ENCODE results near the gene ACE2. TPM values are rescaled to one million over a fixed set of nuclear protein-coding genes. Genes with fewer than 3 reads are reported as not detected.

ACE2 gene
- polyA plus RNA-seq, 1 donor from 2014 or later: 0.64 TPM

DNA sequence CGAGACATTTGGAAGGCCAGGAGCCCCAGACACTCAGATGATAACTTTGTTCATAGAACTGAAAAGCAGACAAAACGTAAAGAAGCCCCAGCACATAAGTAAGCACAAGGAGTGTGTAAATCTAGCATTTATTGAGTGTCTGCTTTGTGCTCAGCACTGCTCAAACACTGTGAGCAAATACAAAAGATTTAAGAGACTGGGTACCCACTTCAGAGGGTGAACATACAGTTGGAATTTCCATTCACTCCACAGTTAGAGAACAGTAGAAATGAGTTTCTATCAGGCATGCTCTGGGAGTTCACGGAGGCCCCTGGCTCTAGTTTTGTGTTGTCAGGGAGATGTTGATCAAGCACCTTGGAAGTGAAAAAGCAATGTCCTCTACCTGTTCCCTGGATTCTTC, 39.8 kb downstream of the ACE2 start:
- Histone ChIP-seq H3K9me3 (ENCODE audit: low read length) (no peaks in the 10 kb centered on the region), H3K27ac (ENCODE audit: low read length) (no peak overlapping the region), H3K79me2 (replicated peaks; ENCODE audit: insufficient read depth, low read length) (no peaks in the 10 kb centered on the region), H2AFZ (ENCODE audit: low read depth, low read length) (no peak overlapping the region), H3K9ac (ENCODE audit: low read length) (no peak overlapping the region), H3K4me2 (ENCODE audit: low read length) (no peak overlapping the region), H3K4me3 (ENCODE audit: low read length) (no peak overlapping the region), H3K36me3 (ENCODE audit: insufficient read depth, low read length) (no peaks in the 10 kb centered on the region), H3F3A (ENCODE audit: insufficient read depth, low read length, poor library complexity, severe bottlenecking) (no peaks in the 10 kb centered on the region), H3K9me2 (ENCODE audit: insufficient read depth, low read length) (no peaks in the 10 kb centered on the region), H3K27me3 (ENCODE audit: insufficient read depth, low read depth, low read length) (no peaks in the 10 kb centered on the region), H4K20me1 (ENCODE audit: insufficient read depth) (no peaks in the 10 kb centered on the region)
- no peak for TF ChIP-seq EP300 (conservative IDR thresholded peaks at IDR 0.05; ENCODE audit: poor library complexity, severe bottlenecking)
- TF ChIP-seq RAD21 (conservative IDR thresholded peaks at IDR 0.05): no peak
- TF ChIP-seq, protein P1, sequence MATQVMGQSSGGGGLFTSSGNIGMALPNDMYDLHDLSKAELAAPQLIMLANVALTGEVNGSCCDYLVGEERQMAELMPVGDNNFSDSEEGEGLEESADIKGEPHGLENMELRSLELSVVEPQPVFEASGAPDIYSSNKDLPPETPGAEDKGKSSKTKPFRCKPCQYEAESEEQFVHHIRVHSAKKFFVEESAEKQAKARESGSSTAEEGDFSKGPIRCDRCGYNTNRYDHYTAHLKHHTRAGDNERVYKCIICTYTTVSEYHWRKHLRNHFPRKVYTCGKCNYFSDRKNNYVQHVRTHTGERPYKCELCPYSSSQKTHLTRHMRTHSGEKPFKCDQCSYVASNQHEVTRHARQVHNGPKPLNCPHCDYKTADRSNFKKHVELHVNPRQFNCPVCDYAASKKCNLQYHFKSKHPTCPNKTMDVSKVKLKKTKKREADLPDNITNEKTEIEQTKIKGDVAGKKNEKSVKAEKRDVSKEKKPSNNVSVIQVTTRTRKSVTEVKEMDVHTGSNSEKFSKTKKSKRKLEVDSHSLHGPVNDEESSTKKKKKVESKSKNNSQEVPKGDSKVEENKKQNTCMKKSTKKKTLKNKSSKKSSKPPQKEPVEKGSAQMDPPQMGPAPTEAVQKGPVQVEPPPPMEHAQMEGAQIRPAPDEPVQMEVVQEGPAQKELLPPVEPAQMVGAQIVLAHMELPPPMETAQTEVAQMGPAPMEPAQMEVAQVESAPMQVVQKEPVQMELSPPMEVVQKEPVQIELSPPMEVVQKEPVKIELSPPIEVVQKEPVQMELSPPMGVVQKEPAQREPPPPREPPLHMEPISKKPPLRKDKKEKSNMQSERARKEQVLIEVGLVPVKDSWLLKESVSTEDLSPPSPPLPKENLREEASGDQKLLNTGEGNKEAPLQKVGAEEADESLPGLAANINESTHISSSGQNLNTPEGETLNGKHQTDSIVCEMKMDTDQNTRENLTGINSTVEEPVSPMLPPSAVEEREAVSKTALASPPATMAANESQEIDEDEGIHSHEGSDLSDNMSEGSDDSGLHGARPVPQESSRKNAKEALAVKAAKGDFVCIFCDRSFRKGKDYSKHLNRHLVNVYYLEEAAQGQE (IDR thresholded peaks at IDR 0.05; ENCODE audit: borderline replicate concordance): no peak
- TF ChIP-seq TAF1 (IDR thresholded peaks at IDR 0.05; ENCODE audit: low read depth): no peak
- no peak for TF ChIP-seq MXI1 (conservative IDR thresholded peaks at IDR 0.05; ENCODE audit: poor library complexity, severe bottlenecking)
- TF ChIP-seq, protein P2, sequence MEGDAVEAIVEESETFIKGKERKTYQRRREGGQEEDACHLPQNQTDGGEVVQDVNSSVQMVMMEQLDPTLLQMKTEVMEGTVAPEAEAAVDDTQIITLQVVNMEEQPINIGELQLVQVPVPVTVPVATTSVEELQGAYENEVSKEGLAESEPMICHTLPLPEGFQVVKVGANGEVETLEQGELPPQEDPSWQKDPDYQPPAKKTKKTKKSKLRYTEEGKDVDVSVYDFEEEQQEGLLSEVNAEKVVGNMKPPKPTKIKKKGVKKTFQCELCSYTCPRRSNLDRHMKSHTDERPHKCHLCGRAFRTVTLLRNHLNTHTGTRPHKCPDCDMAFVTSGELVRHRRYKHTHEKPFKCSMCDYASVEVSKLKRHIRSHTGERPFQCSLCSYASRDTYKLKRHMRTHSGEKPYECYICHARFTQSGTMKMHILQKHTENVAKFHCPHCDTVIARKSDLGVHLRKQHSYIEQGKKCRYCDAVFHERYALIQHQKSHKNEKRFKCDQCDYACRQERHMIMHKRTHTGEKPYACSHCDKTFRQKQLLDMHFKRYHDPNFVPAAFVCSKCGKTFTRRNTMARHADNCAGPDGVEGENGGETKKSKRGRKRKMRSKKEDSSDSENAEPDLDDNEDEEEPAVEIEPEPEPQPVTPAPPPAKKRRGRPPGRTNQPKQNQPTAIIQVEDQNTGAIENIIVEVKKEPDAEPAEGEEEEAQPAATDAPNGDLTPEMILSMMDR (IDR thresholded peaks at IDR 0.05; ENCODE audit: poor library complexity, severe bottlenecking): no peak
- TF ChIP-seq EZH2 (IDR thresholded peaks at IDR 0.05; ENCODE audit: borderline replicate concordance, insufficient read depth, low read length, poor library complexity, severe bottlenecking): no peak
- no peak for TF ChIP-seq POLR2AphosphoS5 (IDR thresholded peaks at IDR 0.05)
- TF ChIP-seq SMC3 (conservative IDR thresholded peaks at IDR 0.05; ENCODE audit: poor library complexity): no peak

DNA sequence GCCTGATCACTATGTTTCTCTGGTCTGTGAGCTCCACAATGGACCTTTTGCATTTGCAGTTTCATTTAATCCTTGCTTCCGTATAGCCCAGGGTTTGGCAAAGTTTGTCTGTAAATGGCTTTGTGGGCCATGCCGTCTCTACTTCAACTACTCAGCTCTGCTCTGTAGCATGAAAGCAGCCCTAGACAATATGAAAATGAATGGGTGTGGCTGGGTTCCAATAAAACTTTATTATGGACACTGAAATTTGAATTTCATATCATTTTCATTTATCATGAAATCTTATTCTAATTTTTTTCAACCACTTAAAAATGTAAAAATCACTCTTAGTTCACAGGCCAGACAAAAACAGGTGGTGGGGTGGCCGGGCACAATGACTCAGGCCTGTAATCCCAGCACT, 41.5 kb downstream of the ACE2 start:
- Histone ChIP-seq H3K9me2 (ENCODE audit: insufficient read depth, low read length) (no peaks in the 10 kb centered on the region), H3K27me3 (ENCODE audit: insufficient read depth, low read depth, low read length) (no peaks in the 10 kb centered on the region), H2AFZ (ENCODE audit: low read depth, low read length) (no peak overlapping the region), H3K9ac (ENCODE audit: low read length) (no peak overlapping the region), H3K4me2 (ENCODE audit: low read length) (no peak overlapping the region), H3K4me3 (ENCODE audit: low read length) (no peak overlapping the region), H3K79me2 (replicated peaks; ENCODE audit: insufficient read depth, low read length) (no peaks in the 10 kb centered on the region), H3K36me3 (ENCODE audit: insufficient read depth, low read length) (no peaks in the 10 kb centered on the region), H3K9me3 (ENCODE audit: low read length) (no peaks in the 10 kb centered on the region), H3K27ac (ENCODE audit: low read length) (no peak overlapping the region), H3F3A (ENCODE audit: insufficient read depth, low read length, poor library complexity, severe bottlenecking) (no peaks in the 10 kb centered on the region), H4K20me1 (ENCODE audit: insufficient read depth) (no peaks in the 10 kb centered on the region)
- TF ChIP-seq, protein P1 (IDR thresholded peaks at IDR 0.05; ENCODE audit: borderline replicate concordance): no peak
- TF ChIP-seq POLR2AphosphoS5 (IDR thresholded peaks at IDR 0.05) (no peak), EP300 (conservative IDR thresholded peaks at IDR 0.05; ENCODE audit: poor library complexity, severe bottlenecking) (no peak), RAD21 (conservative IDR thresholded peaks at IDR 0.05) (no peak), SMC3 (conservative IDR thresholded peaks at IDR 0.05; ENCODE audit: poor library complexity) (no peak), MXI1 (conservative IDR thresholded peaks at IDR 0.05; ENCODE audit: poor library complexity, severe bottlenecking) (no peak), EZH2 (IDR thresholded peaks at IDR 0.05; ENCODE audit: borderline replicate concordance, insufficient read depth, low read length, poor library complexity, severe bottlenecking) (no peak), TAF1 (IDR thresholded peaks at IDR 0.05; ENCODE audit: low read depth) (no peak)
- TF ChIP-seq, protein P2 (IDR thresholded peaks at IDR 0.05; ENCODE audit: poor library complexity, severe bottlenecking): no peak

Measured in neural cell (in vitro differentiated cells).